Coronary artery (tissue), 2 donors: Measurements from ENCODE around the gene JAGN1.

Source experiments
- DNase-seq: peaks from one replicate; pipeline ENCODE4 v3.0.0-alpha.2; 2017; ENCODE audit warnings: low spot score
- H3K27ac ChIP-seq, 2 donors: fragments of 200-600 bp; sonication (generic); one replicate each; pipeline ENCODE4 v1.5.1; 2016 to 2019
- H3K4me3 ChIP-seq: fragments of 200-600 bp; sonication (generic); 2 replicates; pipeline ENCODE4 v1.5.1; 2016; ENCODE audit warnings: mild to moderate bottlenecking, moderate library complexity
- CTCF ChIP-seq: fragments of 200-600 bp; sonication (generic); IDR thresholded peaks from one replicate; pipeline ENCODE4 v1.5.1; 2019; ENCODE audit warnings: antibody characterized with exemption

The JAGN1 gene

GRCh38 chr3:9917820-9918219, 27.4 kb downstream of the JAGN1 start:
- no peak for DNase-seq
- H3K4me3 ChIP-seq = peak overlapping the region; percentile 79
- peak overlapping the region; percentile 80 to 92 for H3K27ac ChIP-seq
- no peak for TF ChIP-seq CTCF

GRCh38 chr3:9918261-9919038, 28.0 kb downstream of the JAGN1 start:
- H3K4me3 ChIP-seq = no peak overlapping the region
- H3K27ac ChIP-seq = no peak overlapping the region
- no peak for DNase-seq

GRCh38 chr3:9928158-9928557, 37.7 kb downstream of the JAGN1 start:
- H3K4me3 ChIP-seq = no peak overlapping the region
- DNase-seq = no peak
- no peak for TF ChIP-seq CTCF

More at GRCh38 chr3:9918261-9919038, 28.0 kb downstream of the JAGN1 start:
- no peak for TF ChIP-seq CTCF

GRCh38 chr3:9930804-9931418, 40.5 kb downstream of the JAGN1 start:
- no peak overlapping the region for H3K27ac ChIP-seq
- no peak for DNase-seq
- no peak overlapping the region for H3K4me3 ChIP-seq
- no peak for TF ChIP-seq CTCF

More at GRCh38 chr3:9928158-9928557, 37.7 kb downstream of the JAGN1 start:
- H3K27ac ChIP-seq = no peak overlapping the region

GRCh38 chr3:9932535-9932842, 42.1 kb downstream of the JAGN1 start:
- H3K27ac ChIP-seq = peak overlapping the region; percentile 94 to 97
- DNase-seq = no peak
- H3K4me3 ChIP-seq = peak overlapping the region; percentile 78
- no peak for TF ChIP-seq CTCF

GRCh38 chr3:9932843-9933560, 42.6 kb downstream of the JAGN1 start:
- TF ChIP-seq CTCF = peak; percentile 75
- peak overlapping the region; percentile 78 for H3K4me3 ChIP-seq
- peak overlapping the region; percentile 94 to 97 for H3K27ac ChIP-seq
- DNase-seq = peak; percentile 93
